Activated CD8-positive, alpha-beta T cell treated with anti-CD3 and anti-CD28 coated beads for 36 hours (primary cell): ENCODE results near the gene CTDP1. TPM values are rescaled to one million over a fixed set of nuclear protein-coding genes. Genes with fewer than 3 reads are reported as not detected.
"Not testable (repeated sequence)": the region's sequence is repeated elsewhere in the genome, so short reads cannot be mapped to it uniquely, and the experiment has no call there.

Experiments used
- ATAC-seq: fragments of 200-7000 bp; cut with Tn5 transposase; one replicate; pipeline ENCODE4 v1.10.0; 2021; ENCODE audit warnings: mild to moderate bottlenecking, moderate library complexity
- CTCF ChIA-PET: fragments of 350-600 bp; sonication (Branson Sonifier 250); formaldehyde crosslinking; loops from one replicate; lab custom pipeline; 2021; ENCODE audit warnings: antibody characterized with exemption; lab: Charles Lee
- POLR2A ChIA-PET: fragments of 350-600 bp; sonication (Branson Sonifier 250); formaldehyde crosslinking; loops from one replicate; lab custom pipeline; 2021; ENCODE audit warnings: antibody characterized with exemption; lab: Charles Lee
- DNase-seq: peaks from one replicate; pipeline ENCODE4 v3.0.0-alpha.2; 2020
- H3K27ac Mint-ChIP-seq: one replicate; pipeline ENCODE4 v1.8.0; 2021; ENCODE audit warnings: mild to moderate bottlenecking, mixed read lengths
- H3K27me3 Mint-ChIP-seq: one replicate; pipeline ENCODE4 v1.8.0; 2021; ENCODE audit warnings: mixed read lengths
- H3K36me3 Mint-ChIP-seq: one replicate; pipeline ENCODE4 v1.8.0; 2021; ENCODE audit warnings: low read depth, mixed read lengths
- H3K4me1 Mint-ChIP-seq: one replicate; pipeline ENCODE4 v1.8.0; 2021; ENCODE audit warnings: low read depth, mixed read lengths
- H3K4me3 Mint-ChIP-seq: one replicate; pipeline ENCODE4 v1.8.0; 2021; ENCODE audit warnings: mild to moderate bottlenecking, moderate library complexity, mixed read lengths
- H3K9me3 Mint-ChIP-seq: one replicate; pipeline ENCODE4 v1.8.0; 2021; ENCODE audit warnings: mixed read lengths
- CTCF ChIP-seq: fragments of 200-600 bp; IDR thresholded peaks from one replicate; pipeline ENCODE4 v1.8.0; 2022; ENCODE audit warnings: antibody characterized with exemption, mild to moderate bottlenecking
- intact Hi-C: fragments of 100-400 bp; cut with micrococcal nuclease; formaldehyde crosslinking; loops from one replicate; pipeline ENCODE4 v1.10.0; 2022
- total RNA-seq, 2 experiments: library from RNA; stranded (reverse); gene quantifications; one replicate each; pipeline ENCODE4 v1.2.3, GENCODE V29; 2021

The CTDP1 gene
- total RNA-seq, 2 experiments from 2014 or later: 54.9 to 55.6 TPM

GRCh38 chr18:79717555-79718074, 38.0 kb downstream of the CTDP1 start:
- DNase-seq (no peak), ATAC-seq (no peak)
- H3K36me3 Mint-ChIP-seq: peaks cover 52% of the 10 kb centered on the region

GRCh38 chr18:79718126-79718525, 38.5 kb downstream of the CTDP1 start:
- intact Hi-C loops: no loop called here
- Mint-ChIP-seq H3K27me3 (no peaks in the 10 kb centered on the region), H3K4me1 (peaks cover 7% of the 10 kb centered on the region), H3K9me3 (no peaks in the 10 kb centered on the region), H3K4me3 (no peak overlapping the region), H3K36me3 (peaks cover 50% of the 10 kb centered on the region), H3K27ac (peak overlapping the region; percentile 25)
- DNase-seq (no peak), ATAC-seq (no peak)
- no peak for TF ChIP-seq CTCF
- POLR2A ChIA-PET: no interaction called here
- CTCF ChIA-PET: no interaction called here

More at GRCh38 chr18:79717555-79718074, 38.0 kb downstream of the CTDP1 start:
- TF ChIP-seq CTCF: no peak
- Mint-ChIP-seq H3K27me3 (no peaks in the 10 kb centered on the region), H3K27ac (no peak overlapping the region), H3K4me3 (no peak overlapping the region), H3K4me1 (peaks cover 7% of the 10 kb centered on the region), H3K9me3 (no peaks in the 10 kb centered on the region)
- POLR2A ChIA-PET: no interaction called here
- intact Hi-C loops: no loop called here
- CTCF ChIA-PET: no interaction called here

GRCh38 chr18:79718878-79719477, 39.4 kb downstream of the CTDP1 start:
- H3K9me3 Mint-ChIP-seq: no peaks in the 10 kb centered on the region
- CTCF ChIA-PET: no interaction called here
- ATAC-seq: no peak

GRCh38 chr18:79719478-79720358, 40.1 kb downstream of the CTDP1 start:
- peaks cover 60% of the 10 kb centered on the region for H3K36me3 Mint-ChIP-seq
- POLR2A ChIA-PET: not testable (repeated sequence)

More at GRCh38 chr18:79718878-79719477, 39.4 kb downstream of the CTDP1 start:
- H3K27ac Mint-ChIP-seq: no peak overlapping the region
- no peaks in the 10 kb centered on the region for H3K27me3 Mint-ChIP-seq
- no peak for DNase-seq
- TF ChIP-seq CTCF: no peak
- no peak overlapping the region for H3K4me3 Mint-ChIP-seq
- peaks cover 7% of the 10 kb centered on the region for H3K4me1 Mint-ChIP-seq
- peaks cover 53% of the 10 kb centered on the region for H3K36me3 Mint-ChIP-seq
- intact Hi-C loops: no loop called here
- POLR2A ChIA-PET: no interaction called here

GRCh38 chr18:79720359-79720733, 40.7 kb downstream of the CTDP1 start:
- Mint-ChIP-seq H3K9me3 (no peaks in the 10 kb centered on the region), H3K27ac (no peak overlapping the region), H3K27me3 (no peaks in the 10 kb centered on the region), H3K36me3 (peaks cover 62% of the 10 kb centered on the region), H3K4me3 (no peak overlapping the region), H3K4me1 (peaks cover 15% of the 10 kb centered on the region)
- ChIA-PET CTCF (no interaction called here), POLR2A (no interaction called here)
- intact Hi-C loops: no loop called here
- no peak for ATAC-seq
- no peak for TF ChIP-seq CTCF
- DNase-seq: peak; percentile 36

More at GRCh38 chr18:79719478-79720358, 40.1 kb downstream of the CTDP1 start:
- intact Hi-C loops, DNase-seq, ATAC-seq, CTCF ChIA-PET, H3K9me3 Mint-ChIP-seq, H3K4me3 Mint-ChIP-seq, H3K27ac Mint-ChIP-seq, H3K27me3 Mint-ChIP-seq: not testable (repeated sequence)
- H3K4me1 Mint-ChIP-seq: peaks cover 13% of the 10 kb centered on the region
